Mucosa of descending colon (tissue), 3 donors: ENCODE results near the gene ACBD6. TPM values are rescaled to one million over a fixed set of nuclear protein-coding genes. Genes with fewer than 3 reads are reported as not detected.

Source experiments
- ATAC-seq: fragments of 200-7000 bp; cut with Tn5 transposase; one replicate; pipeline ENCODE4 v1.9.1; 2020; ENCODE audit warnings: mild to moderate bottlenecking, moderate library complexity
- DNase-seq, 3 donors: peaks; one replicate each; pipeline ENCODE4 v3.0.0-alpha.2; 2020
- H3K36me3 ChIP-seq: fragments of 200-600 bp; one replicate; pipeline ENCODE4 v1.8.0; 2021; ENCODE audit warnings: low read depth, mild to moderate bottlenecking
- H3K4me1 ChIP-seq: fragments of 200-600 bp; one replicate; pipeline ENCODE4 v1.8.0; 2021; ENCODE audit warnings: low read depth, mild to moderate bottlenecking
- H3K4me3 ChIP-seq: fragments of 200-600 bp; one replicate; pipeline ENCODE4 v1.8.0; 2021; ENCODE audit warnings: mild to moderate bottlenecking
- H3K9me3 ChIP-seq: fragments of 200-600 bp; one replicate; pipeline ENCODE4 v1.8.0; 2021; ENCODE audit warnings: mild to moderate bottlenecking
- intact Hi-C, 2 donors: fragments of 100-400 bp; cut with DNase I in 1 of 2; cut with micrococcal nuclease in 1 of 2; formaldehyde crosslinking; loops; one replicate each; pipeline versions ENCODE4 v1.11.0 to v1.11.1; 2022; cut with DNase I, micrococcal nuclease
- total RNA-seq, 3 donors: library from RNA; stranded (reverse); fragmentation: NEBNext Ultra II Directional in 2 of 3; extraction: Animal tissue kit (Norgen Biotek cat#: 25700) in 2 of 3; gene quantifications; one replicate each; pipeline versions ENCODE4 v1.2.1 to v1.2.4, GENCODE V29; 2021 to 2023
- TF ChIP-seq, protein P1 (sequence below): fragments of 200-600 bp; IDR thresholded peaks from one replicate; pipeline ENCODE4 v1.8.0; 2022; ENCODE audit warnings: antibody characterized with exemption, mild to moderate bottlenecking
- donor health status: DM: no; HTN: no; CAD: no; lungs with moderate emphysema.
- donor health status: DM: no; HTN: no; CAD: no.
- donor health status: DM: no; HTN: yes; CAD: no.

Gene ACBD6
- total RNA-seq, 3 donors from 2014 or later: 23.3 to 32.8 (median 25.0) TPM

GRCh38 chr1:180252638-180253536 is 249.5 kb downstream of the ACBD6 start:
- no peaks in the 10 kb centered on the region for H3K4me1 ChIP-seq
- ATAC-seq (peak; percentile 85), DNase-seq (peak; percentile 80 to 88 (median 88))
- intact Hi-C loops: loop anchor here in 1 of 2 donors (5.0 kb wide), 1 partner anchor 164 kb away; no protein-coding TSS in a partner anchor
- no peaks in the 10 kb centered on the region for H3K9me3 ChIP-seq
- no peak overlapping the region for H3K4me3 ChIP-seq
- no peaks in the 10 kb centered on the region for H3K36me3 ChIP-seq
- TF ChIP-seq, protein P1, sequence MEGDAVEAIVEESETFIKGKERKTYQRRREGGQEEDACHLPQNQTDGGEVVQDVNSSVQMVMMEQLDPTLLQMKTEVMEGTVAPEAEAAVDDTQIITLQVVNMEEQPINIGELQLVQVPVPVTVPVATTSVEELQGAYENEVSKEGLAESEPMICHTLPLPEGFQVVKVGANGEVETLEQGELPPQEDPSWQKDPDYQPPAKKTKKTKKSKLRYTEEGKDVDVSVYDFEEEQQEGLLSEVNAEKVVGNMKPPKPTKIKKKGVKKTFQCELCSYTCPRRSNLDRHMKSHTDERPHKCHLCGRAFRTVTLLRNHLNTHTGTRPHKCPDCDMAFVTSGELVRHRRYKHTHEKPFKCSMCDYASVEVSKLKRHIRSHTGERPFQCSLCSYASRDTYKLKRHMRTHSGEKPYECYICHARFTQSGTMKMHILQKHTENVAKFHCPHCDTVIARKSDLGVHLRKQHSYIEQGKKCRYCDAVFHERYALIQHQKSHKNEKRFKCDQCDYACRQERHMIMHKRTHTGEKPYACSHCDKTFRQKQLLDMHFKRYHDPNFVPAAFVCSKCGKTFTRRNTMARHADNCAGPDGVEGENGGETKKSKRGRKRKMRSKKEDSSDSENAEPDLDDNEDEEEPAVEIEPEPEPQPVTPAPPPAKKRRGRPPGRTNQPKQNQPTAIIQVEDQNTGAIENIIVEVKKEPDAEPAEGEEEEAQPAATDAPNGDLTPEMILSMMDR: peak; percentile 75

- H3K4me3 ChIP-seq: no peak overlapping the region
- DNase-seq (no peak), ATAC-seq (no peak)
- H3K36me3 ChIP-seq: no peaks in the 10 kb centered on the region
- intact Hi-C loops: loop anchor here in 1 of 2 donors (5.0 kb wide), 1 partner anchor 166 kb away; no protein-coding TSS in a partner anchor
- no peaks in the 10 kb centered on the region for H3K4me1 ChIP-seq
- TF ChIP-seq, protein P1: no peak
- H3K9me3 ChIP-seq: no peaks in the 10 kb centered on the region
Observed at GRCh38 chr1:180251526-180252305, 250.7 kb downstream of the ACBD6 start.

GRCh38 chr1:180250883-180251509 is 251.4 kb downstream of the ACBD6 start:
- no peaks in the 10 kb centered on the region for H3K4me1 ChIP-seq
- intact Hi-C loops: loop anchor here in 1 of 2 donors (5.0 kb wide), 1 partner anchor 166 kb away; no protein-coding TSS in a partner anchor
- no peaks in the 10 kb centered on the region for H3K9me3 ChIP-seq
- DNase-seq (no peak), ATAC-seq (no peak)
- H3K36me3 ChIP-seq: no peaks in the 10 kb centered on the region
- no peak overlapping the region for H3K4me3 ChIP-seq
- TF ChIP-seq, protein P1: no peak

DNA sequence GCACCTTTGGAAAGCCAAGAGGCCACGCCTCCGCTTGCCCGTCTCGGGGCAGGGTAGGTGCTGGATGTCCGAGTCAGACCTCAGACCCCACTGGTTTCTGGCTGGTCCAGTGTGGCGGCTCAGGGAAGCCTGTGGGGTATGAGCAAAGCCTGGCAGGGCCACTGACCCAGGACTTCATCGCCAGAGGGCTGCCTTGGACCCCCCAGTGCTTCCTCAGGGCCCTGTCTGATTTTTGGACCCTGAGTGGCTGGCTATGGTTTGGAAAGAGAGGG is 251.9 kb downstream of the ACBD6 start:
- DNase-seq (no peak), ATAC-seq (no peak)
- no peak overlapping the region for H3K4me3 ChIP-seq
- H3K36me3 ChIP-seq: no peaks in the 10 kb centered on the region
- no peaks in the 10 kb centered on the region for H3K9me3 ChIP-seq
- intact Hi-C loops: loop anchor here in 1 of 2 donors (5.0 kb wide), 1 partner anchor 167 kb away; no protein-coding TSS in a partner anchor
- H3K4me1 ChIP-seq: no peaks in the 10 kb centered on the region
- TF ChIP-seq, protein P1: no peak

DNA sequence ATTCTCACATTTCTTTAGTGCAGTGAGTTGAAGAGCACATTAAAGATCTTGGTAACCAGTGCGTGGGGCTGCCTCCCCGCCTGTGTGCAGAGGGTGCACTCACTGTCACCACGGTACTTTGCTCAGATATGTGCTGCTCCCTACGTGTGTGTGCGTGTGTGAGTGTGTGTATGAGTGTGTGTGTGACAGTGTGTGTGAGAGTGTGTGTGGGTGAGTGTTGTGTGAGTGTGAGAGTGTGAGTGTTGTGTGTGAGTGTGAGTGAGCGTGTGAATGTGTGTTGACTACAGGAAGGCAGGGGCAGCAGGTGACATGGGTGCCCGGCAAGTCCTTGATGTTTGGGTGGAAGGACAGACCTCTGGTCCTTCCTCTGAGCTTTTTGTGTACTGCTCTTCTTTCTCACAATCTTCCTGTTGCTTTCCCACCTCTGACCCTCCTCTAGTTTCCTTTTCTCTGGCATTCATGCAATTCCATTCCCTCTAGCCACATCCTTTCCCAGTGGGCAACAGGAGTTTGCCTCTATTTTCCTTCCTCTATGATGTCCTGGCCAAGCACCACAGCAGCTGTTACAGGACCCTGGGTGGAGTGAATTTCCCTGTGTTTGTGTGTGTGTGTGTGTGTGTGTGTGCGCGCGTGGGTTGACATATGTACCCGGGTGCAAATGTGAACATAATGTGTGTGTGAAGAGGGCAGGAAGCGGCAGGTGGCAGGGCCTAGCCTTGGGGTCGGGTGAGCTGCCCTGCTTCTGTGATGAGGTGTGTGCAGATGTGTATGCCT is 252.5 kb downstream of the ACBD6 start:
- Histone ChIP-seq H3K9me3 (no peaks in the 10 kb centered on the region), H3K36me3 (no peaks in the 10 kb centered on the region), H3K4me1 (no peaks in the 10 kb centered on the region), H3K4me3 (no peak overlapping the region)
- DNase-seq: no peak
- TF ChIP-seq, protein P1: no peak
- ATAC-seq: no peak
- intact Hi-C loops: loop anchor here in 1 of 2 donors (5.0 kb wide), 1 partner anchor 167 kb away; no protein-coding TSS in a partner anchor
